IPS-18c (cell line): Measurements from ENCODE around the gene SNAP25.

Experiments used
- H3K4me3 ChIP-seq: 2 replicates; pipeline ENCODE4 v1.7.0; 2013; ENCODE audit warnings: low read depth, mild to moderate bottlenecking, low read length, moderate library complexity; ENCODE audit not compliant: insufficient read depth
- H3K9me3 ChIP-seq: one replicate; pipeline ENCODE4 v1.6.1; 2013; ENCODE audit warnings: mild to moderate bottlenecking, low read length, moderate library complexity; ENCODE audit not compliant: control insufficient read depth, insufficient read depth

The SNAP25 gene

DNA sequence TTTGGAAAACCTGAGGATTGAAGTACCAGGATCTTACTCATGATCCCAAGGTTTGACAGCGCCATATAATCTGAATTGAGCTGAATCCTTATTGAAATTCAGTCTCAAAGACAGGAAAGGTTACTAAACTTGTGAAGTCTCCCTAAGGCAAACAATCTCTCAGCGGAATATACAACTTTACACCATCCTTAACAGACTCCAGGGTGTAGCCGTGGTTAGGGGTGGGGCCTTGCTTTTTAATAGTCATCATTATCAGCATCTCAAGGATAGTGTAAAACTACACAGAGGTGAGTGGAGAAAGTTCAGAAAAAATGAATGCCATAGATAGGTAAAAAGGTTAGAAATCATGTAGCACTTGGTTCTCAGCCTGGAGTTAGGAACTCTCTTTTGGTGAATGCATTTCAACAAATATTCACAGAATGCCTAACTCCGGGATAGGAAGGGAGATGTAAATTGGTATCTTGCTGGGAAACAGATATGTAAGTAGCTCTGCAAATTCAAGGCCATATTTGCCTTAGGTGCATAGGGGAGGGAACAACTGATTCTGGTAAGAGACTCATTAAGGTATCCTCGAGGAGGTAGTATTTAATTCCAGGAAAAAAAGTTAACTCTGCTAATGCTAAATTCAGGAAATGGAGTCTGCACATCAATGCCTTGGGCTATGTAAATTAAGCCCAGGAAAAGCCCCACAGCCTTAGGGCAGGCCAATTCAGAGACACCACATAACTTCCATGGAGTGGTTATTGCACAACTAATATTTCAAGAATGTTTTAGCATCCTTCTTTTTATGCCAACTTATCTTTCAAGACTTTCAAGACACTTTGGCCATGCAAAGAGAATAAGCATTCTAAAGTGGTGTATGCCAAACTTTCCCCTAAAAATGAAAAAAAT, 61.6 kb downstream of the SNAP25 start:
- H3K9me3 ChIP-seq = no peaks in the 10 kb centered on the region
- no peak overlapping the region for H3K4me3 ChIP-seq

DNA sequence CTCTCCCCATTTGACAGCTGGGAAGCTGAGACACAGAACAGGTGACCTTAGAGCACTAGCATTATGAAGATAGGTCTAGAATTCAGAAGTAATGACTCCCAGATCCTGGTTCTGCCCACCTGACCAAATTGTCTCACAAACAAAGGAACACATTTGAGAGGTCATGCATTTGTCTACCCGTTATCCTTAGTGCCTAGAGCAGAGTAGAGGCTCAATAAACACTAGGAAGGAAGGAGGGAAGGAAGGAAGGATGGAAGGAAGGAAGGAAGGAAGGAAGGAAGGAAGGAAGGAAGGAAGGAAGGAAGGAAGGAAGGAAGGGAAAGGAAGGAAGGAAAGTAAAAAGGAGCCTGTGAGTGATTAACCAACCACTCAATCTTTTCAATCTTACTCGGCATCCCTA, 63.3 kb downstream of the SNAP25 start:
- H3K4me3 ChIP-seq = no peak overlapping the region
- H3K9me3 ChIP-seq = no peaks in the 10 kb centered on the region

DNA sequence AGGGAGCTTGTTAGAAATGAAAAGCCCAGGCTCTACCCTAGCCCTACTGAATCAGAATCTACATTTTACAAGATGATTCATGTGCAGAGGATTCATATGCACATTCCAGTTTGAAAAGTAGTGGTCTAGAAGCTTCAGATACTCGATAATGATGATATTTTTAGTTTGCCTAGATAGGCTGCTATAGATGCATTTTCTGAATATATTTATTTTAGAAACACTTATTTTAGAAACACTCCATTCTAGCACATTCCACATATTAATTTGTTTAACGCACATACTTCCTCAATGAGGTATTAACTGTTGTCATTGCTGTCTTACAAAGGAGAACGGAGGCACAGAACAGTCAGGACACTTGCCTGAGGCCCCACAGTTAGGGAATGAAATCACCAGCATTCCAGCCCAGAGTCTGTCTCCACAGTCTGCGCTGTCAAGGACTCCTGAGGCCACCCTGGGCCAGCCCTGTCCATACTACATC, 64.4 kb downstream of the SNAP25 start:
- H3K4me3 ChIP-seq = no peak overlapping the region
- H3K9me3 ChIP-seq = no peaks in the 10 kb centered on the region

DNA sequence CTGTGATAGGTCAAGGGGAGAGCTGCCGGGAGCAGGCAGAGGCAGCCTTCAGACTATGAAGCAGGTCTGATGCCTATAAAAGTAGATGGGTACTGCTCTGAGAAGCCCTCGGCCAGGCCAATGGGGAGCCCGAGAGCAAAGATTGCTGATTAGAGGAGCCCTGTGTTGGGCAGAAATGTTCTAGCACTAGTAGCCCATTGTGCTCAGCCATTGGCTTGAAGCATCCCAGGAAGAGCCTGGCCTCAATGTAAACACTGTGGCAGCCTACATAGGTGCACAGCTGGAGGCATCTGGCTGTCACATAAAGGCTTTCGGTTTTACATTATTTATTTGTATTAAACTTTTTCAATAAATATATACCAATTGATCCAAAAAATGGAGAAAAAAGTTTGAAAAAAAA, 67.7 kb downstream of the SNAP25 start:
- no peaks in the 10 kb centered on the region for H3K9me3 ChIP-seq
- no peak overlapping the region for H3K4me3 ChIP-seq

DNA sequence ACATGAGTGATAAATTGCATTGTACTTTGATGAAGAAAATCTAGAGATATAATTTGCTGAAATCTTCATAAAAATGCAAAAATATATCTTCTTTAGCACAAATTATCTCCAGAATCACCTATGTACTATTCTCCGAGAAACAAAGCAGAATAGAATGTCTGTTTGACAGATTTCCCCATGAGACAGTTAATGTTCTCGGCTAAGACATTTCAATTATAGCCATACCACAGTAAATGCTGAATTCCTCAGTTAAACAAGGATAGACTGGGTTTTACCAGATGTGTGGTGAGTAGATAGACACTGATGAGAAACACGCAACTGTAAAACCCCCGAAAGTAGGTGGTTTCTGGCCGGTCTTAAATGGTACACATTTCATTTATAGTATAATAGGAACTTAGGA, 69.8 kb downstream of the SNAP25 start:
- Histone ChIP-seq H3K9me3 (no peaks in the 10 kb centered on the region), H3K4me3 (no peak overlapping the region)

DNA sequence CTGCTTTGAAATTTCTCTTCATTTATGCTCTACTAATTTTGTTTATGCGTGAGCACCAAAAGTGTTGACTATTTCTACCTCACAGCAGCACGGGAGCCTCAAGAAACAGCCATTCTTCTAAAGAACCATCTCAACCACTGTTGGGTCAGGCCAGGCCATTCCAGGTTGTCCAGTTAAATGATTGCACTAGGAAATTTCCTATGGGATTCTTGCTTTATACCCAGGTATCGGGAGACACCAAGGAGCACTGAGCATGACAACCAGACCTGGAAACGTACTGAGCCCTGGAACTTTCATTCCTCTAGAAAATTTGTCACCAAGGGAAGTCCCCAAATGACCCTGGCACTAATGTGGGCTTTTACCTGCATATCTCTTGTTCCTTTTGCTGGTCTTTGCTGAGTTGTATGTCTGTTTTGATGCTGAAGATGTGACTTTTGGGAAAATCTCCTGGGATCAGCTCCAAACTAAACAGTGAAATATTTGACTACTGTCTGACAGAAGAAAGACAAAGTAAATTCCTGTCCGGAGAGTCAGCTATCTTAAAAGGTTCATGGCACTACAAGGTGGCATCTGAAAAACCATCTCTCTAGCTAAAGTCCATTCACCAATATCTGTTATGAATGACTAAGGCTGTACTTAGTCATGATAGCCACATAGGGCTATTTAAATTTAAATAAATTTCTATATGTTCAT, 70.5 kb downstream of the SNAP25 start:
- no peak overlapping the region for H3K4me3 ChIP-seq
- peaks cover 2% of the 10 kb centered on the region for H3K9me3 ChIP-seq

DNA sequence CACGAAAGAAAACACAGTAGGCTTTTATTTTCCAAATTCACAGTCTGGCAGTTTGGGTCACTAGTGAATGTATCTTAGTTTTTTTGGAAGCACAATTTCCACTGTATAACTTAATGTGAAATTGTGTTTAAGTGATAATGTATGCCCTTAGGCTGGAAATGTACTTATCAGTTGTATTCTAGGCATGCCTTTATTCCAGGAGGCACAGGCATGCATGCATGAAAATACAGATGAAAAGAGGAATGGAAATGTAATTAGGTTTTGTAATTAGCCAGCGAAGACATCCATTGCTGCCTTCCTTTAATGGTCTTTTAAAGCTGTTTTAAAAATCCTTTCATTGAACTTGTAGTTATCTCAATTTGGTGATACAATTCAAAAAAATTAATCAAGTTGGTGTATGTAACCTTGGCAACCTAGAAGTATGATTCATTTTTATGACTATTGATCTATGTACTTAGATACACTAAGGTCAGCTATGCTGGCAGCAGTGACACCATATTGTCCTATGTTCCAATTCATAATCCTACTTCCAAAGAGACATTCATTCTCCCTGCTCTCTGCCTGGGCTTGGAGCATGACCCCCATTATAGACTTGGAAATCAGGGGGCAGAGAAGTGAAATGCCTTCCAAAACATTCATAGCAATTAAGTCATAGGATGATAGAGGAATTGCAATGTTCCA, 73.1 kb downstream of the SNAP25 start:
- H3K4me3 ChIP-seq = no peak overlapping the region
- H3K9me3 ChIP-seq = peaks cover 2% of the 10 kb centered on the region

DNA sequence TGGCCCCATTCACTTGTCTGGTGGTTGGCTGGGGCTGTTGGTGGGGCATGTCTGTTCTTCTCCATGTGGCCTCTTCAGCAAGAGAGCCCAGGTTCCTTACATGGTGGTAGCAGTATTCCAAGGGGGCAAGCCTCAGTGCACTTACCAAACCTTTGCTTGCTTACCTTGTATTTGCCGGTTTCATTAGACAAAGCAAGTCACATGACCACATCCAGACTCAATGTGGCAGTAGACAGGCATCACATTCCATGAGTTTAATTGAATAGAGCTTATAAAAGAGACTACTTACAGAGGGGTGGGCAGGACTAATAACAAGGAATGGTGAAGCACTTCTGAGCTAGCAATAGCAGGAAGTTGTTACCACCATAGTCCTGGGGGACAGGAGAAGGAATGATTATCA, 78.6 kb downstream of the SNAP25 start:
- Histone ChIP-seq H3K9me3 (peaks cover 2% of the 10 kb centered on the region), H3K4me3 (no peak overlapping the region)

DNA sequence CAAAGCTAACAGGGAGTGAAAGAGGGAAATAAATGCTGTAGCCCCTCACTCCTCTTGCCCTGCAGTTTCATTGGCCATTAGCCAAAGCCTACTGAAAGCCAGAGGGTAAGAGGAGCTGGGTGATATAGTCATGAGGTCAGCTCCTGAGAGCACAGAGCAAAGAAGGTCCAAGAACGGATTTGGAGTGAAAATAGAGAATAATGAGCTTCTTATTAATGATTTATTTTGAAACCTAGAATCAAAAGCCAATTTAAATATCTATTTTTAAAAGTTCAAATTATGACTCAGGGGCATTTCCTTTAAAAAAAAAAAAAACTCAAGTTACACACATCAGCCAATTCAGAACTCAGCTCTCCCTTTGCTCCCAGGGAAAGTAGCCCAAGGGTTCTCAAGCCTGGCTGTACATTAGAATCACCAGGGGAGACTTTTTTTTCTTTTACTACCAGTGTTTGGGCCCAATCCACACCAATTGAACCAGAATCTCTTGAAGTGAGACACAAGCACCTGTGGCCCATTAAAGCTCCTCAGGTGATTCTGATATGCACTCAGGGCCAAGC, 79.1 kb downstream of the SNAP25 start:
- H3K4me3 ChIP-seq = no peak overlapping the region
- peaks cover 2% of the 10 kb centered on the region for H3K9me3 ChIP-seq

DNA sequence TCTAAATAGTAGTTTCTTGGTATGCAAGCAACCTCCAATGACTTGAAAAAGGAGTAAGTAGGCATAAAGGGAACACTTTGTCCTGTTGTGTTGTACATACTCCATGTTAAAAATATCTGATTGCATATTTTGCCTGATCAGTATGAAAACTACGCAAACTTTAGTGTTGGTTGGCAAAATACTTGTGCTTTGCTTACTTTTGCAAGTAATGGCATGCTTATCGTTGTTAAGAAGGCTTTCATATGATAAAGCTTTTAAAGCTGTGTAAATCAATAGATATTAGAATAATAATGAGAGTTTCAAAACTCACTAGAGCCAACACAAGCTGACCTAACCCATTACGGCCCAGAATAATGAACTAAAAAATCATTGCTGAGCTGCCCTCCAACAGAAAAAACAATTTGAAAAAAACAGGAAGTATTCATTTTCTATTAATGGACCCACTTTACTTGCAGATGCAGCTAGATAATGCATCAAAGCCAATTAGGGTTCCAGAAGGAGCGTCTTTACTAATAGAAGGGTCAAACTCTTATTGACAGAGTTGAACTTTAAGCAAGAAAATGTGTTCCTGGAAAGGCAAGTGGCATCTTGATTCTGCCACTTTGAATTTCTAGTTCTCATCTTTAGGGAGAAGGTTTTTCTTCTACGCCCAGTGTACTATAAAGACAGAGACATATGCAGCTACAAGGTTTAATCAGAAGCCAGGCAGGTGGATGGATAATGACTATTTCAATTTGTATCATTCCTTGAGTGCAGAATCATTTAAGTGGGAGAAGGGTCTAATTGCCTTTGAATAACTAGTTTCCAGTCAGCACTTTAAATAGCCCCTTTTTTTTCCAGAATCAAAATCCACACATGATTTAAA, 82.2 kb downstream of the SNAP25 start:
- no peak overlapping the region for H3K4me3 ChIP-seq
- no peaks in the 10 kb centered on the region for H3K9me3 ChIP-seq

DNA sequence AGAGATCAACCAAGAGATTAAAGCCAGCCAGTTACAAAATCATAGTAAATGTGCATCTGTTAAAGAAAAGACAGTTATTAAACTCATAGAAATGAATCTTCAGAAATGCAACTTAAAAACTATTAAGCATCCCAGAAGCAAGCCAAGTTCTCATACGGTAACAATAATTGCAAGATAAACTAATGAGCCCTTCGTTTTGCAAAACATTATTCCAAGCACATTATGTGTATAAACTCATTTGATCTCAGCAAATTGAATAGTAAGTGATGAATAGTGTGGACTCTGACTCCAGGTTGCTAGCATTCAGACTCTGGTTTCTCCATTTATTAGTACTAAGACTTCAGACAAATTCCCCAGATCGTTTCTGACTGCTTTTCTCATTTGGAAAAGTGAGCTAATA, 85.2 kb downstream of the SNAP25 start:
- Histone ChIP-seq H3K9me3 (no peaks in the 10 kb centered on the region), H3K4me3 (no peak overlapping the region)

DNA sequence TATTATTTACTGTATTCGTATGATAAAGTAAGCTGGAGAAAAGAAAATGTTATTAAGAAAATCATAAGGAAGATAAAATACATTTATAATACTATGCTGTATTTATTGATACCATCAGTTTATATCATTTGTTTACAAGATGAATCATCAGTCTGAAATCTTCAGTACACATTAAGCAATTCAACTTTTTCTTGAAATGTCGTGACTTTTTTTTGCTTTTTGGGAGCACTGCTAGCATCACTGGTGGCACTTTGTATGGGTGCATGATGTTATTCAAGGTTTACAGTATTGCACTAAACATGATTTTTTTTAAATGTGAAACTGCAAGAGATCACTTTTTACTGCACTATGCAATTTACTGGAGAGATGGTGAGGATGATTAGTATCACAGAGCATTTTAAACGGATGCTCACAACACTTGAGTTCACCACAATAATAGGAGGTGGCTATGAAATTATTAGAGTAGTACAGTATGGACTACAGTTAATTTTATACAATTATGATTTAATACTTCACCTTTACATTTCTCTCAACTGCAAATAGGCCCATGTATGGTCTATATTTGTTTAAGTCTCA, 85.9 kb downstream of the SNAP25 start:
- no peak overlapping the region for H3K4me3 ChIP-seq
- no peaks in the 10 kb centered on the region for H3K9me3 ChIP-seq

DNA sequence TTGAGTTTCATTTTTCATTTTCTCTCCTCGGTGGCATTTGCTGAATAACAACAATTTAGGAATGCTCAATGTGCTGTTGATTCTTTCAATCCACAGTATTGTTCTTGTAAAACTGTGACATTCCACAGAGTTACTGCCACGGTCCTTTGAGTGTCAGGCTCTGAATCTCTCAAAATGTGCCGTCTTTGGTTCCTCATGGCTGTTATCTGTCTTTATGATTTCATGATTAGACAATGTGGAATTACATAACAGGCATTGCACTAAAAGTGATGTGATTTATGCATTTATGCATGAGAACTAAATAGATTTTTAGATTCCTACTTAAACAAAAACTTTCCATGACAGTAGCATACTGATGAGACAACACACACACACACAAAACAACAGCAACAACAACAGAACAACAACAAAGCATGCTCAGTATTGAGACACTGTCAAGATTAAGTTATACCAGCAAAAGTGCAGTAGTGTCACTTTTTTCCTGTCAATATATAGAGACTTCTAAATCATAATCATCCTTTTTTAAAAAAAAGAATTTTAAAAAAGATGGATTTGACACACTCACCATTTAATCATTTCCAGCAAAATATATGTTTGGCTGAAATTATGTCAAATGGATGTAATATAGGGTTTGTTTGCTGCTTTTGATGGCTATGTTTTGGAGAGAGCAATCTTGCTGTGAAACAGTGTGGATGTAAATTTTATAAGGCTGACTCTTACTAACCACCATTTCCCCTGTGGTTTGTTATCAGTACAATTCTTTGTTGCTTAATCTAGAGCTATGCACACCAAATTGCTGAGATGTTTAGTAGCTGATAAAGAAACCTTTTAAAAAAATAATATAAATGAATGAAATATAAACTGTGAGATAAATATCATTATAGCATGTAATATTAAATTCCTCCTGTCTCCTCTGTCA, 88.1 kb downstream of the SNAP25 start:
- Histone ChIP-seq H3K9me3 (no peaks in the 10 kb centered on the region), H3K4me3 (no peak overlapping the region)

DNA sequence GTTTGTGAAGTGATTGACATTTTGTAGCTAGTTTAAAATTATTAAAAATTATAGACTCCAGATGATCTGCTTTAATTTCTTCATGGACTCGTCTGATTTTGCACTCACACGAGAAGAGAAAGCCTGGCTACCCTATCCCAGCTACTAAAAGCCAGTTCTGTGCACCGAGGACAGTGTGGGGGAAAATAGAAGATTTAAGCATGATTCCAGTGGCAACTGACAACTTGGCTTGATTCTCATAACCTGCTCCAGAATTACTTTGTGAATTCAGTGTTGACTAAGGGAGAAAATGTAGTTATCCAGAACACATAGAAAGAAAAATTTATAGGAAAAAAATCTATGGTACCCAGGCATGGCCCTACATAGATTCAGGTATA, 88.7 kb downstream of the SNAP25 start:
- no peak overlapping the region for H3K4me3 ChIP-seq
- no peaks in the 10 kb centered on the region for H3K9me3 ChIP-seq

DNA sequence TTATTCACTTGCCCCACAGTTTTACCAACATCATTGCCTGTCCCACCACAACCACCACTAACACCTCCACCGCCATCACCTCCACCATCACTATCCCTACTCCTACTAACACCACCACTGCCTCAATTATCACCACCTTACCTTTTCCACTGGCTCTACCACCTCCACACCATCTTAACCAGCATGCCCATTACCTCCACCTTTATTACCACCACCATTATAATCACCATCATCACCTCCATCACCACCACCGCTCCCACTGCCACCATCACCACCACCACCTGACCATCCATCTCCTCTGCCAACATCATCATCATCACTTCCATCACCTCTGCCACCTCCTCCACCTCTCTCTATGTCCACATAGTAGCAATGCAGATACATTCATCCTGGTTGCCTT, 90.0 kb downstream of the SNAP25 start:
- no peak overlapping the region for H3K4me3 ChIP-seq
- H3K9me3 ChIP-seq = no peaks in the 10 kb centered on the region

DNA sequence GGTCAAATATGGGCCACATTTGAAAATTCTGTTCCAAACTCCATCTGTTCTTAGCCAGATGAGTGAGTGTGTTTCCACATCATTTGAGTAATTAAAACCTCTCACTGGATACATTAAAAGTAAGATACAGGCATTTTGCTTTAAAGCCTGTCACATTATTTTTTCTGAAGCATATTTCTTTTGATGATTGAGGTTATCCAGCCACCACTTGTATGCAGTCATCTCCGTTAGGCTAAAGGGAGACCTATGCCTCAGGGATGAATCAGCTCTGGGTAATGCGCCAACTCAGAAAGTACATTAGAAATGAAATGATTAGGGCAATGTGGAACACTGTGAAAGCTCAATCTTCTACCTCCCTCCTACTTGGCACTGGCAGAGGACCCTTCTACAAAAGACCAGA, 90.7 kb downstream of the SNAP25 start:
- H3K4me3 ChIP-seq = no peak overlapping the region
- no peaks in the 10 kb centered on the region for H3K9me3 ChIP-seq
